B cell (primary cell): ENCODE data around the gene SLC38A1. TPM values are rescaled to one million over a fixed set of nuclear protein-coding genes. Genes with fewer than 3 reads are reported as not detected.

Experiments used
- ATAC-seq: fragments of 200-7000 bp; cut with Tn5 transposase; one replicate; pipeline ENCODE4 v1.10.0; 2021; ENCODE audit warnings: low read depth, mild to moderate bottlenecking, moderate number of reproducible peaks, moderate library complexity
- CTCF ChIA-PET: fragments of 350-600 bp; sonication (Branson Sonifier 250); formaldehyde crosslinking; loops from one replicate; lab custom pipeline; 2021; ENCODE audit warnings: antibody characterized with exemption, inconsistent platforms; lab: Charles Lee
- POLR2A ChIA-PET: fragments of 350-600 bp; sonication (Branson Sonifier 250); formaldehyde crosslinking; loops from one replicate; lab custom pipeline; 2021; ENCODE audit warnings: antibody characterized with exemption; lab: Charles Lee
- DNase-seq: peaks from one replicate; pipeline ENCODE4 v3.0.0; 2013
- H2AFZ ChIP-seq: 2 replicates; pipeline ENCODE4 v1.6.1; 2012; ENCODE audit warnings: mild to moderate bottlenecking, low read depth, low read length; ENCODE audit not compliant: insufficient read depth, poor library complexity, severe bottlenecking
- H3K27ac ChIP-seq, 2 donors: 1 replicate in 1 of 2; 2 replicates in 1 of 2; pipeline ENCODE4 v1.5.1; 2012 to 2013; ENCODE audit warnings: low read length in 2 of 2, mild to moderate bottlenecking in 2 of 2, moderate library complexity in 1 of 2
- H3K27me3 ChIP-seq, 4 experiments: fragments of 200-600 bp in 1 of 4; sonication (generic) in 1 of 4; replicated peaks in 1 of 4; 1 replicate in 2 of 4; 2 replicates in 2 of 4; pipeline versions ENCODE4 v1.6.1 to v1.7.0; 2013 to 2016; ENCODE audit warnings: low read length in 3 of 4, mild to moderate bottlenecking in 2 of 4, mixed read lengths in 1 of 4, moderate library complexity in 1 of 4; ENCODE audit not compliant: insufficient read depth in 4 of 4, control insufficient read depth in 3 of 4; ENCODE audit errors: control extremely low read depth in 1 of 4
- H3K36me3 ChIP-seq, 2 experiments: replicated peaks in 1 of 2; 1 replicate in 1 of 2; 2 replicates in 1 of 2; pipeline versions ENCODE4 v1.6.1 to v1.7.1; 2013; ENCODE audit warnings: low read length in 1 of 2; ENCODE audit not compliant: insufficient read depth in 2 of 2, control insufficient read depth in 1 of 2; ENCODE audit errors: control extremely low read depth in 1 of 2, extremely low read depth in 1 of 2
- H3K4me1 ChIP-seq, 2 donors: fragments of 200-600 bp in 1 of 2; sonication (generic) in 1 of 2; 1 replicate in 1 of 2; 2 replicates in 1 of 2; pipeline versions ENCODE4 v1.5.1 to v1.6.1; 2013 to 2017; ENCODE audit warnings: low read length in 2 of 2; ENCODE audit not compliant: control insufficient read depth in 2 of 2, insufficient read depth in 2 of 2
- H3K4me2 ChIP-seq: replicated peaks from 2 replicates; pipeline ENCODE3; 2012; ENCODE audit warnings: mild to moderate bottlenecking, low read depth, low read length; ENCODE audit not compliant: poor library complexity, severe bottlenecking
- H3K4me3 ChIP-seq, 5 experiments: fragments of 200-600 bp in 1 of 5; sonication (generic) in 1 of 5; 1 replicate in 3 of 5; 2 replicates in 2 of 5; pipeline versions ENCODE4 v1.5.1 to v1.7.0; 2011 to 2016; ENCODE audit warnings: low read length in 4 of 5, mild to moderate bottlenecking in 4 of 5, low read depth in 2 of 5, control low read depth in 1 of 5, moderate library complexity in 1 of 5; ENCODE audit not compliant: insufficient read depth in 1 of 5; ENCODE audit errors: control extremely low read depth in 1 of 5, extremely low read depth in 1 of 5
- H3K79me2 ChIP-seq: fragments of 200-600 bp; sonication (generic); one replicate; pipeline ENCODE4 v1.6.0; 2016; ENCODE audit warnings: low read length; ENCODE audit not compliant: control insufficient read depth, insufficient read depth
- H3K9ac ChIP-seq: fragments of 200-600 bp; sonication (generic); 2 replicates; pipeline ENCODE4 v1.6.1; 2017; ENCODE audit warnings: mild to moderate bottlenecking, low read length, moderate library complexity
- H3K9me3 ChIP-seq, 3 donors: one replicate each; pipeline versions ENCODE4 v1.6.1 to v1.7.1; 2013; ENCODE audit warnings: low read length in 2 of 3; ENCODE audit not compliant: control insufficient read depth in 2 of 3, insufficient read depth in 1 of 3; ENCODE audit errors: control extremely low read depth in 1 of 3
- H4K20me1 ChIP-seq: 2 replicates; pipeline ENCODE4 v1.6.0; 2012; ENCODE audit warnings: mild to moderate bottlenecking, low read length; ENCODE audit not compliant: insufficient read depth, control insufficient read depth, poor library complexity, severe bottlenecking
- H3K27ac Mint-ChIP-seq: one replicate; pipeline ENCODE4 v1.8.0; 2021; ENCODE audit warnings: mixed read lengths
- H3K27me3 Mint-ChIP-seq: one replicate; pipeline ENCODE4 v1.8.0; 2021; ENCODE audit warnings: mixed read lengths
- H3K4me1 Mint-ChIP-seq: one replicate; pipeline ENCODE4 v1.8.0; 2021; ENCODE audit warnings: mixed read lengths
- H3K4me3 Mint-ChIP-seq: one replicate; pipeline ENCODE4 v1.8.0; 2021; ENCODE audit warnings: mixed read lengths
- H3K9me3 Mint-ChIP-seq: one replicate; pipeline ENCODE4 v1.8.0; 2022; ENCODE audit warnings: mixed read lengths; ENCODE audit not compliant: insufficient read depth
- CTCF ChIP-seq: fragments of 200-600 bp; IDR thresholded peaks from one replicate; pipeline ENCODE4 v1.8.0; 2022; ENCODE audit warnings: antibody characterized with exemption, mild to moderate bottlenecking
- EZH2 ChIP-seq: IDR thresholded peaks from 2 replicates; pipeline ENCODE4 v1.6.1; 2012; ENCODE audit warnings: borderline replicate concordance, low read depth, mild to moderate bottlenecking, moderate library complexity, low read length; ENCODE audit not compliant: insufficient read depth, poor library complexity, severe bottlenecking
- WGBS: methylation state at CpG from one replicate; pipeline ENCODE4 v1.1.5; 2013; ENCODE audit warnings: missing lambda C conversion rate; ENCODE audit not compliant: insufficient coverage; 5-methylcytosine and 5-hydroxymethylcytosine counted together
- intact Hi-C: fragments of 100-400 bp; cut with micrococcal nuclease; formaldehyde crosslinking; loops from one replicate; pipeline ENCODE4 v1.10.0; 2022
- polyA plus RNA-seq: library from polyadenylated mRNA; depleted of rRNA; stranded (reverse); fragments of >200 nt; gene quantifications from 2 replicates; pipeline ENCODE4 v1.2.3, GENCODE V29; 2012
- total RNA-seq, 2 donors: library from RNA; stranded (reverse); fragments of 120-200 nt in 1 of 2; gene quantifications; 1 replicate in 1 of 2; 2 replicates in 1 of 2; pipeline versions ENCODE4 v1.2.3 to v1.2.4, GENCODE V29; 2013 to 2022

The SLC38A1 gene
- total and polyA plus RNA-seq, 2 donors (not counting 1 experiment from before 2014, with no cell fraction given), result 38.1 to 205 TPM

GRCh38 chr12:46153268-46153872 lies 115.5 kb downstream of the SLC38A1 start:
- Histone ChIP-seq H4K20me1 (no peaks in the 10 kb centered on the region), H3K27ac (no peak overlapping the region), H3K27me3 (no peaks in the 10 kb centered on the region), H3K4me3 (peak overlapping the region in 1 of 5 experiments; percentile 12), H3K9me3 (peaks cover 3 to 9% (median 4%) of the 10 kb centered on the region in 3 donors), H3K4me2 (peak overlapping the region; percentile 54), H3K36me3 (no peaks in the 10 kb centered on the region), H3K4me1 (peaks cover 11 to 16% of the 10 kb centered on the region in 2 donors), H2AFZ (no peak overlapping the region), H3K79me2 (no peaks in the 10 kb centered on the region), H3K9ac (no peak overlapping the region)
- Mint-ChIP-seq H3K9me3 (peaks cover 7% of the 10 kb centered on the region), H3K27me3 (peaks cover 4% of the 10 kb centered on the region), H3K27ac (no peak overlapping the region), H3K4me3 (no peak overlapping the region), H3K4me1 (peaks cover 26% of the 10 kb centered on the region)
- no CpG with 5 or more reads among the region's 2 CpGs for WGBS
- ChIA-PET CTCF (interaction anchor here (0.8 to 4.3 kb wide), 17 partner anchors 22 to 831 kb away, joined by 3 to 49 read pairs (median 4); no protein-coding TSS in a partner anchor), POLR2A (no interaction called here)
- DNase-seq (peak; percentile 56), ATAC-seq (no peak)
- no peak for TF ChIP-seq EZH2
- peak; percentile 93 for TF ChIP-seq CTCF
- intact Hi-C loops, result loop anchor here (1.0 to 5.0 kb wide), 6 partner anchors 29 to 868 kb away; partner anchors contain the start of gene SLC38A2

GRCh38 chr12:46152456-46152855 lies 116.4 kb downstream of the SLC38A1 start:
- Histone ChIP-seq H3K79me2 (no peaks in the 10 kb centered on the region), H4K20me1 (no peaks in the 10 kb centered on the region), H3K27me3 (no peaks in the 10 kb centered on the region), H2AFZ (no peak overlapping the region), H3K4me3 (no peak overlapping the region), H3K36me3 (no peaks in the 10 kb centered on the region), H3K4me2 (no peak overlapping the region), H3K9ac (no peak overlapping the region), H3K27ac (no peak overlapping the region), H3K4me1 (peaks cover 11% of the 10 kb centered on the region in 2 donors), H3K9me3 (peaks cover 3 to 9% (median 4%) of the 10 kb centered on the region in 3 donors)
- WGBS, result 100% methylated on average over 1 of the region's 1 CpG
- Mint-ChIP-seq H3K27ac (no peak overlapping the region), H3K4me1 (peaks cover 19% of the 10 kb centered on the region), H3K9me3 (peaks cover 7% of the 10 kb centered on the region), H3K4me3 (no peak overlapping the region), H3K27me3 (peaks cover 6% of the 10 kb centered on the region)
- DNase-seq, result no peak
- ChIA-PET CTCF (interaction anchor here (0.9 to 2.7 kb wide), 8 partner anchors 25 to 509 kb away, joined by 3 to 7 read pairs (median 4); no protein-coding TSS in a partner anchor), POLR2A (interaction anchor here (0.5 kb wide), 1 partner anchor 199 kb away, joined by 3 read pairs; no protein-coding TSS in a partner anchor)
- intact Hi-C loops, result loop anchor here (2.0 to 5.0 kb wide), 3 partner anchors 28 to 220 kb away; partner anchors contain the start of gene SLC38A2
- ATAC-seq, result no peak
- TF ChIP-seq EZH2 (no peak), CTCF (no peak)
